Activated T-cell treated with anti-CD3 and anti-CD28 coated beads, Interleukin-2, amount 50 U/mL, for 48 hours (primary cell): ENCODE data around the gene TUBGCP6.

Source experiments
- DNase-seq, 2 experiments: peaks; one replicate each; pipeline ENCODE4 v3.0.0-alpha.2; 2020

Gene TUBGCP6

GRCh38 chr22:50222508-50222907, 22.3 kb downstream of the TUBGCP6 start:
- no peak for DNase-seq

GRCh38 chr22:50221410-50222300, 23.2 kb downstream of the TUBGCP6 start:
- DNase-seq: no peak

GRCh38 chr22:50220603-50221409, 24.0 kb downstream of the TUBGCP6 start:
- no peak for DNase-seq

- DNase-seq: no peak
These were observed 24.8 kb downstream of the TUBGCP6 start for GRCh38 chr22:50219800-50220602.

- DNase-seq: no peak
These were observed 25.7 kb downstream of the TUBGCP6 start for GRCh38 chr22:50218996-50219727.

- no peak for DNase-seq
These were observed 26.4 kb downstream of the TUBGCP6 start for GRCh38 chr22:50218153-50218995.

- no peak for DNase-seq
These were observed 27.2 kb downstream of the TUBGCP6 start for GRCh38 chr22:50217543-50218152.

- DNase-seq: no peak
These were observed 27.9 kb downstream of the TUBGCP6 start for GRCh38 chr22:50216684-50217520.

- DNase-seq: no peak
These were observed 28.7 kb downstream of the TUBGCP6 start for GRCh38 chr22:50216055-50216683.

GRCh38 chr22:50215297-50216054, 29.3 kb downstream of the TUBGCP6 start:
- no peak for DNase-seq

- DNase-seq: no peak
These were observed 31.6 kb downstream of the TUBGCP6 start for GRCh38 chr22:50213263-50213662.

- peak in 1 of 2 experiments; percentile 16 for DNase-seq
These were observed 33.7 kb downstream of the TUBGCP6 start for GRCh38 chr22:50211147-50211546.

GRCh38 chr22:50210378-50211139, 34.3 kb downstream of the TUBGCP6 start:
- DNase-seq: no peak

GRCh38 chr22:50209893-50210292, 34.9 kb downstream of the TUBGCP6 start:
- peak; percentile 76 to 78 for DNase-seq

GRCh38 chr22:50208939-50209892, 35.6 kb downstream of the TUBGCP6 start:
- peak in 1 of 2 experiments; percentile 19 for DNase-seq

- no peak for DNase-seq
These were observed 36.3 kb downstream of the TUBGCP6 start for GRCh38 chr22:50208430-50208938.
